ENCODE data around the gene EXOSC5. TPM values are rescaled to one million over a fixed set of nuclear protein-coding genes. Genes with fewer than 3 reads are reported as not detected.

The EXOSC5 gene
- total and polyA plus RNA-seq, 2 of the 13 experiments (the other 11 are each of a cell fraction or from before 2014, with no cell fraction given) = 24.1 to 26.5 TPM

- TF ChIP-seq ZNF597 (CRISPR knock-in tag; IDR thresholded peaks at IDR 0.05) (no peak), KLF16 (CRISPR knock-in tag; IDR thresholded peaks at IDR 0.05) (peak; percentile 59 to 67; a peak in 2 of 4 replicates), RARA (CRISPR knock-in tag; IDR thresholded peaks at IDR 0.05) (no peak; the same call in 1 of the 2 replicates), ARID4A (CRISPR knock-in tag; IDR thresholded peaks at IDR 0.05; ENCODE audit: borderline replicate concordance) (peak; percentile 100), REST (IDR thresholded peaks at IDR 0.05; ENCODE audit: borderline replicate concordance in 1 of 2, low read depth in 1 of 2, low read length in 2 of 2) (no peak; a peak in 1 of 4 replicates), FOXJ3 (CRISPR knock-in tag; IDR thresholded peaks at IDR 0.05; ENCODE audit: borderline replicate concordance) (peak; percentile 55; the same call in 1 of the 2 replicates), ZNF143 (CRISPR knock-in tag; IDR thresholded peaks at IDR 0.05) (peak; percentile 54; the same call in 1 of the 2 replicates), ZNF260 (CRISPR knock-in tag; IDR thresholded peaks at IDR 0.05; ENCODE audit: borderline replicate concordance, low read depth) (no peak), THYN1 (CRISPR knock-in tag; IDR thresholded peaks at IDR 0.05; ENCODE audit: borderline replicate concordance, low read depth) (no peak), SIN3B (IDR thresholded peaks at IDR 0.05; ENCODE audit: low read length) (peak; percentile 65), ZXDC (CRISPR knock-in tag; IDR thresholded peaks at IDR 0.05) (no peak), SMC3 (IDR thresholded peaks at IDR 0.05; ENCODE audit: low read length) (no peak), ZNF891 (CRISPR knock-in tag; IDR thresholded peaks at IDR 0.05) (peak; percentile 85; the same call in 1 of the 2 replicates)
- TF ChIP-seq, protein P1, sequence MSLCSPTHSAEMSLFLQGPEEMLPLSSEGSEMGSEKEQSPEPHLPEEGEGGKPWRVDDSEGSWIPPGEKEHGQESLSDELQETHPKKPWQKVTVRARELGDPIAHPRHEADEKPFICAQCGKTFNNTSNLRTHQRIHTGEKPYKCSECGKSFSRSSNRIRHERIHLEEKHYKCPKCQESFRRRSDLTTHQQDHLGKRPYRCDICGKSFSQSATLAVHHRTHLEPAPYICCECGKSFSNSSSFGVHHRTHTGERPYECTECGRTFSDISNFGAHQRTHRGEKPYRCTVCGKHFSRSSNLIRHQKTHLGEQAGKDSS (CRISPR knock-in tag; IDR thresholded peaks at IDR 0.05; ENCODE audit: borderline replicate concordance, low read depth) = no peak; the same call in 1 of the 2 replicates
Measured at GRCh38 chr19:41397086-41398049, at the start of gene EXOSC5, which contains the start of gene BCKDHA (continued).
